NAMALWA (cell line): ENCODE measurements around the gene TRAPPC5.

Experiments used
- DNase-seq: peaks from one replicate; pipeline ENCODE4 v3.0.0-alpha.2; 2015; ENCODE audit warnings: low spot score

The TRAPPC5 gene

GRCh38 chr19:7676376-7676775 lies 4.3 kb upstream of the TRAPPC5 start:
- peak; percentile 52 for DNase-seq

GRCh38 chr19:7676854-7677253 lies 3.8 kb upstream of the TRAPPC5 start, which contains the start of gene MCEMP1:
Gene MCEMP1, plus strand, starts transcription at chr19:7677090. Its CDS starts 31 bp downstream, at chr19:7677121.
- no peak for DNase-seq

- peak; percentile 18 for DNase-seq
Observed at GRCh38 chr19:7677669-7678311, 2.8 kb upstream of the TRAPPC5 start.

GRCh38 chr19:7678971-7679751 lies 1.5 kb upstream of the TRAPPC5 start:
- DNase-seq: peak; percentile 77

- no peak for DNase-seq
Observed at GRCh38 chr19:7679771-7680605, 645 bp upstream of the TRAPPC5 start.

GRCh38 chr19:7681340-7682174 lies 924 bp downstream of the TRAPPC5 start:
- DNase-seq: peak; percentile 93

- DNase-seq: no peak
Observed at GRCh38 chr19:7682175-7682855, 1.7 kb downstream of the TRAPPC5 start.

- DNase-seq: no peak
Observed at GRCh38 chr19:7685546-7686445, 5.2 kb downstream of the TRAPPC5 start.

- no peak for DNase-seq
Observed at GRCh38 chr19:7687177-7687576, 6.5 kb downstream of the TRAPPC5 start.

- DNase-seq: no peak
Observed at GRCh38 chr19:7689165-7689564, 8.5 kb downstream of the TRAPPC5 start.

GRCh38 chr19:7690779-7691258 lies 10.2 kb downstream of the TRAPPC5 start:
- no peak for DNase-seq

- DNase-seq: no peak
Observed at GRCh38 chr19:7691497-7691896, 10.9 kb downstream of the TRAPPC5 start.

- DNase-seq: no peak
Observed at GRCh38 chr19:7692417-7693088, 11.9 kb downstream of the TRAPPC5 start.

- DNase-seq: no peak
Observed at GRCh38 chr19:7694499-7694898, 13.9 kb downstream of the TRAPPC5 start.

GRCh38 chr19:7697721-7698287 lies 17.2 kb downstream of the TRAPPC5 start:
- no peak for DNase-seq

- no peak for DNase-seq
Observed at GRCh38 chr19:7698583-7698982, 17.9 kb downstream of the TRAPPC5 start.

GRCh38 chr19:7699003-7699402 lies 18.4 kb downstream of the TRAPPC5 start:
- no peak for DNase-seq

GRCh38 chr19:7699417-7700401 lies 19.1 kb downstream of the TRAPPC5 start:
- peak; percentile 78 for DNase-seq
